Omental fat pad (tissue), 4 donors: ENCODE results near the gene ZDHHC7. TPM values are rescaled to one million over a fixed set of nuclear protein-coding genes. Genes with fewer than 3 reads are reported as not detected.

Experiments
- total RNA-seq, 4 donors: library from RNA; depleted of rRNA; stranded (reverse); fragments of >200 nt; gene quantifications; one replicate each; pipeline ENCODE4 v1.1.0, GENCODE V29; 2016

The ZDHHC7 gene
- total RNA-seq, 4 donors from 2014 or later, result 41.3 to 72.2 (median 51.3) TPM

Other genes starting within 250 kb of the ZDHHC7 start
- 100 to 1,000 TPM in 3 of 4 donors, 10 to 100 TPM in 1; 99.9 to 450 (median 407) TPM for gene CRISPLD2, start 191.6 kb downstream of the ZDHHC7 start, total RNA-seq
- 10 to 100 TPM in 3 of 4 donors, 1 to 10 TPM in 1; 9.1 to 13.2 (median 11.2) TPM for gene KIAA0513, start 16.3 kb upstream of the ZDHHC7 start, total RNA-seq
- gene CIBAR2, start 100.9 kb upstream of the ZDHHC7 start, total RNA-seq, result not detected